Stimulated activated CD8-positive, alpha-beta memory T cell treated with anti-CD3 and anti-CD28 coated beads, Interleukin-7, amount 100 ng/mL, for 48 hours (primary cell): ENCODE measurements around the gene EIF3D.
"Not testable (repeated sequence)": the region's sequence is repeated elsewhere in the genome, so short reads cannot be mapped to it uniquely, and the experiment has no call there.

ENCODE experiments used
- DNase-seq, 2 donors: peaks; one replicate each; pipeline ENCODE4 v3.0.0-alpha.2; 2020; ENCODE audit warnings: low read depth in 1 of 2; ENCODE audit errors: extremely low read depth in 1 of 2

The EIF3D gene

GRCh38 chr22:36550701-36551495, 21.9 kb upstream of the EIF3D start:
- no peak for DNase-seq

GRCh38 chr22:36549033-36549432, 20.1 kb upstream of the EIF3D start:
- no peak for DNase-seq

GRCh38 chr22:36548606-36549005, 19.6 kb upstream of the EIF3D start:
- no peak for DNase-seq

GRCh38 chr22:36546932-36547331, 18.0 kb upstream of the EIF3D start:
- DNase-seq: no peak

DNA sequence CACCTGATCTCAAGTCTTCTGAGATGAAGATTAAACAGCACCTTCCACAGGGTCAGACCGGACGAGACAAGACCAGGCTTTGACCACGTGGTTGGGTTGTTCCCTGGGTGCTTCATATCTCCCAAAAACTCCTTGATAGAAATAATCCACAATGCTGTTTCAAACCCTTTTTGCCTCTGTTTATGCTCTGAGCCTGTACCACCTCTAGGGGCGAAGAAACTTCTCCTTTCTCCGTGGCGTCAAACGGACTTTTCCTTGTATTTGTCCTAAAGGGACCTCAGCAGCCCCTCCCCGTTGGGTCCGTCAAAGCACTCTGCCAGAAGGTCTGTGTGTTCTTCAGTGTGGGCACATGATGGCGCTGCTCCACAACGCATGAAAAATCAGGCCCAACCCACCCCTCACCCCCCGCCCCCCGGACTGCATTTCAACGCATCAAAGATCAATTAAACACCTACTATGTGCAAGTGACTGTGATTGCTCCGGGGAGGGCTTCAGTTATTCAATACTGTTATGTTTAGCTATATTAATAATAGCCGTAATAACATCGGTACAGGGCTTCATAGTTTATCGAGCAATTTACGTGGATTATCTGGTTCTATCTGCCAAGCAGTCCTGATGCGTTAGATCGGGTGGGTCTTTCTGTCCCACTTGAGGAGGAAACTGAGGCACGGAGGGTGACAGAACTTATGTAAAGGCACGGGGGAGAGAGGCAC, 17.3 kb upstream of the EIF3D start:
- DNase-seq: no peak

GRCh38 chr22:36544107-36544620, 15.2 kb upstream of the EIF3D start:
- DNase-seq: no peak

DNA sequence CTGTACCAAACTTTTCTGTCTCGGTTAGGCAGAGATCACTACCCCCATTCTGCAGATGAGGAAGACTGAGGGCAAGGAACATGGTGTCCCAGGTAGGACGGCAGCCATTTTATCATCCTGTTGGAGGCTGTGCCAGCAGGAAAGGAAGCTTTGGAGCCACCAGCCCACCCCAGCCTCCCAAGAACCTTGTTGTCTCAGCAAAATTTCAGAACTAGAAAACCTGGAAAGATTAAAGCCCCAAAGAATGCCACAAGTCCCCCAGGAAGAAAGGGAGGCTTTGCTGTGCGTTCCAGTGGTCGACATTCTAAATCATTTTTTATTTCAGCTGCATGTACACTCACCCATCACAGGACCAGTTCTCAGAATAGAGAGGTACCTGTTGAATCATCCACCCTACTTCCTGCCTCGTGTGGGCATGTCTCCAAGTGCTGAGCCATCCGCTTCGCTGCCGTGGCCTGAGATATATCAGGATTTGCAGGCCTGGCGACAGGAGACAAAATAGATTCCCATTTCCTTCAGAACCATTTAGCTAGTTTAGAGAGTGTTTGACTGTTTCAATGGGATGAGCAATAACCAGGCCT, 13.0 kb upstream of the EIF3D start:
- peak in 1 of 2 donors; percentile 46 for DNase-seq

DNA sequence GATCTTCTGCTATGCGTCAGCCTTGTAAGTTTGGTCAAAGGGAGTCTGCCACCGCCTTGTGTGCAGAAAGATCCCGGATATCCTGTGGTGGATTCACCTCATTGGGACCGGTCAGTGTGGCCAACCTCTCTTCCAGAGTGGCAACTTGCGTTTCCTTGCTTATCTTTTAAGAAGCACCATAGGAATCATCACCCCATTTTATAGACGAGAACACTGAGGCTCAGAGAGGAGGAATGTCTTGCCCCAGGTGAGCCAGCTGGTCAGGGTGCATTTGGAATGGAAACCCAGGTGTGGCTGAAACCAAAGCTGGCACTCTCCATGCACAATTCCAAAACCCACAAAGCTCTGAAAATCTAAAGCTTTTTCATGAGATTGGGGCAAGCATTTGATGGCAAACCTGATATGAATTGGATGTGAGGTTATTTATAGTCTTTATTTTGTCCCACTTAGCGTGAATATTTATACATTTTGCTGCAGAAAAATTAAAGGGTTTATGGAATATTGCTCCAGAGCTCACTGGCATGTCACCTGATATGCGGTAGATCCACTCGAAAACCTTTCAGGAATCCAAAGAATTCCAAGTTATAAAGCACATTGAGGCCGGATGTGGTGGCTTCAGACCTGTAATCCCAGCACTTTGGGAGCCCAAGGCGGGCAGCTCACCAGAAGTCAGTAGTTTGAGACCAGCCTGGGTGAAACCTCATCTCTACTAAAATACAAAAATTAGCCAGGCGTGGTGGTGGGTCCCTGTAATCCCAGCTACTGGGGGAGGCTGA, 12.1 kb upstream of the EIF3D start:
- no peak for DNase-seq

DNA sequence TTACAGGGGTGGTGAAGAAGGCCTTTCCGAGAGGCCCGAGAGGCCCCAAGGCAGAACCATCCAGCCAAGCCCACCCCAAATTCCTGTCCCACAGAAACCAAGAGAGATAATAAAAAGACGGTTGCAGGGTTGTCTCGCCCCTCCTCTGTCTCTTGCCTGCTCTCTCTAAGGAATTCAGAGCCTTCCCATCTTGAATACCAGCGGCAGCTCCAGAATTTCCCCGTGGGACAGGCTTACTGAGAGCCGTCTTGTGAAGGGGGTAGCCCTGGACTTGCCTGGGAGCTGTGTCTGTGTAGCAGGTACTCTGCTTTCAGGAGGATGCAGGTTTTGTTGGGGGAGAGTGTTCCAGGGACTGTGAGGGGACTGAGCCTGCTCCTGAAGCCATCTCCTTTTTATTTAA, 9.6 kb upstream of the EIF3D start:
- DNase-seq: no peak

- no peak for DNase-seq
Observed at GRCh38 chr22:36536717-36537116, 7.8 kb upstream of the EIF3D start.

GRCh38 chr22:36533320-36533719, 4.4 kb upstream of the EIF3D start:
- DNase-seq: not testable (repeated sequence)

DNA sequence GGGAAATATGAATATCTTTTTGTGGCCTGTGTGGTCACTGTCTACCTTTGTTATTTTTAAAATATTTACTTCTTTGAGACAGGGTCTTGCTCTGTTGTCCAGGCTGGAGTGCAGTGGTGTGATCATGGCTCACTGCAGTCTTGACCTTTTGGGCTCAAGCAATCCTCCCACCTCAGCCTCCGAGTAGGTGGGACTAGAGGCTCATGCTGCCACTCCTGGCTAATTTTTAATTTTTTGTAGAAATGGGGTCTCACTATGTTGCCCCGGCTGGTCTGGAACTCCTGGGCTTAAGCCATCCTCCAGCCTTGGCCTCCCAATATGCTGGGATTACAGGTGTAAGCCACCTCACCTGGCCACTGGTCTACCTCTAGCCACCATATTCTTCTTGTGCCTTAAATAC, 3.5 kb upstream of the EIF3D start:
- no peak for DNase-seq

GRCh38 chr22:36528341-36528740, 625 bp downstream of the EIF3D start:
- DNase-seq: no peak

GRCh38 chr22:36522662-36523061, 6.3 kb downstream of the EIF3D start:
- no peak for DNase-seq

DNA sequence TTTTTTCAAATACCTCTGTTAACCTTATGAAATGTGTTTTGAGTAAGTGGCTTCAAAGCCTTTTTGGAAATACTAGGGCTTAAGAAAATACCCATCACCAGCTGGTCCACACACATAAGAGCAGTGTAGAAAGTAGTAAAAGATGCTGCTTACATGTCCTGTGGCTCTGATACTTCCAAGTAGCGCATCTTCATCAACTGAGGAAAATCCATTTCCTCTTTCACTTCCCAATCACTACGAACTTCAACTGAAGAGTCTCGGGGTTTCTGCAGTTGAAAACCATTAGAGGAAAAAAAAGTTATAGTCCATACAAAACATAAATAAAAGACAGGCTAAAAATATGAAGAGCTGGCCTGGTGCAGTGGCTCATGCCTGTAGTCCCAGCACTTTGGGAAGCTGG, 8.5 kb downstream of the EIF3D start:
- no peak for DNase-seq

GRCh38 chr22:36519906-36520305, 9.1 kb downstream of the EIF3D start:
- DNase-seq: not testable (repeated sequence)

GRCh38 chr22:36514766-36515165, 14.2 kb downstream of the EIF3D start:
- no peak for DNase-seq

DNA sequence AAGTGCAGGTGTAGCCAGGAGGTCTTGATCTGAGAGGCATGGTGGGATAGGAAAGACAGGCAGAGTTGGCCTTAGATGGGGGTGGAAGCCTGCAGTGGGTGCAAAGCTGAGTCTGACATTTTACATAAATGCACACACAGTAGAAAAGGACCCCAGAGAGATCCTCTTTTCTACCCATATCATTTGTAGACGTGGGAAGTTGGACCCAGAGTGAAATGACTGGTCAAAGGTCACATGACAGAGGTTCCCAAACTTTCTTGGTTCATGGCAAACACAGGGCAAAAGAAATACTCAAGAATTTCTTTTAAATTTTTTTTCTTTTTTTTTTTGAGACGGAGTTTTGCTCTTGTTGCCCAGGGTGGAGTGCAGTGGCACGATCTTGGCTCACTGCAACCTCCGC, 16.0 kb downstream of the EIF3D start:
- DNase-seq: no peak

- DNase-seq: no peak
Observed at GRCh38 chr22:36512333-36512732, 16.6 kb downstream of the EIF3D start.

GRCh38 chr22:36510966-36511881, 17.7 kb downstream of the EIF3D start:
- DNase-seq: no peak
